ENCODE results near the gene GALNT4. TPM values are rescaled to one million over a fixed set of nuclear protein-coding genes. Genes with fewer than 3 reads are reported as not detected.

Gene GALNT4
- total RNA-seq, 1 donor from 2014 or later, result 27.9 TPM

- Mint-ChIP-seq H3K27ac (no peak overlapping the region), H3K4me3 (ENCODE audit: low read depth) (no peak overlapping the region), H3K4me1 (ENCODE audit: low read depth) (peaks cover 17% of the 10 kb centered on the region), H3K36me3 (ENCODE audit: insufficient read depth) (peaks cover 6% of the 10 kb centered on the region), H3K9me3 (ENCODE audit: low read depth) (no peaks in the 10 kb centered on the region), H3K27me3 (no peaks in the 10 kb centered on the region)
- DNase-seq (ENCODE audit: low spot score, unreplicated experiment), result no peak
- no peak for TF ChIP-seq CTCF (IDR thresholded peaks at IDR 0.05; ENCODE audit: unreplicated experiment)
Observed at GRCh38 chr12:89516633-89517032, 8.0 kb downstream of the GALNT4 start.

GRCh38 chr12:89514751-89515150 lies 9.8 kb downstream of the GALNT4 start:
- peaks cover 7% of the 10 kb centered on the region for H3K36me3 Mint-ChIP-seq (ENCODE audit: insufficient read depth)
- H3K4me1 Mint-ChIP-seq (ENCODE audit: low read depth), result peaks cover 14% of the 10 kb centered on the region
- H3K4me3 Mint-ChIP-seq (ENCODE audit: low read depth), result no peak overlapping the region
- H3K27me3 Mint-ChIP-seq, result no peaks in the 10 kb centered on the region
- peaks cover 4% of the 10 kb centered on the region for H3K9me3 Mint-ChIP-seq (ENCODE audit: low read depth)
- no peak for DNase-seq (ENCODE audit: low spot score, unreplicated experiment)
- no peak for TF ChIP-seq CTCF (IDR thresholded peaks at IDR 0.05; ENCODE audit: unreplicated experiment)
- H3K27ac Mint-ChIP-seq, result no peak overlapping the region

GRCh38 chr12:89513544-89513943 lies 11.1 kb downstream of the GALNT4 start:
- Mint-ChIP-seq H3K27me3 (no peaks in the 10 kb centered on the region), H3K9me3 (ENCODE audit: low read depth) (peaks cover 4% of the 10 kb centered on the region), H3K4me3 (ENCODE audit: low read depth) (no peak overlapping the region), H3K27ac (no peak overlapping the region), H3K4me1 (ENCODE audit: low read depth) (peaks cover 14% of the 10 kb centered on the region), H3K36me3 (ENCODE audit: insufficient read depth) (peaks cover 7% of the 10 kb centered on the region)
- DNase-seq (ENCODE audit: low spot score, unreplicated experiment), result no peak
- no peak for TF ChIP-seq CTCF (IDR thresholded peaks at IDR 0.05; ENCODE audit: unreplicated experiment)

- peaks cover 8% of the 10 kb centered on the region for H3K9me3 Mint-ChIP-seq (ENCODE audit: low read depth)
- H3K27ac Mint-ChIP-seq, result peak overlapping the region; percentile 96
- peaks cover 31% of the 10 kb centered on the region for H3K4me1 Mint-ChIP-seq (ENCODE audit: low read depth)
- no peak overlapping the region for H3K4me3 Mint-ChIP-seq (ENCODE audit: low read depth)
- H3K27me3 Mint-ChIP-seq, result no peaks in the 10 kb centered on the region
- peaks cover 16% of the 10 kb centered on the region for H3K36me3 Mint-ChIP-seq (ENCODE audit: insufficient read depth)
- no peak for TF ChIP-seq CTCF (IDR thresholded peaks at IDR 0.05; ENCODE audit: unreplicated experiment)
- DNase-seq (ENCODE audit: low spot score, unreplicated experiment), result no peak
Observed at GRCh38 chr12:89507015-89507824, 17.4 kb downstream of the GALNT4 start.

- no peaks in the 10 kb centered on the region for H3K27me3 Mint-ChIP-seq
- peaks cover 31% of the 10 kb centered on the region for H3K4me1 Mint-ChIP-seq (ENCODE audit: low read depth)
- peaks cover 28% of the 10 kb centered on the region for H3K36me3 Mint-ChIP-seq (ENCODE audit: insufficient read depth)
- peaks cover 16% of the 10 kb centered on the region for H3K9me3 Mint-ChIP-seq (ENCODE audit: low read depth)
- no peak overlapping the region for H3K4me3 Mint-ChIP-seq (ENCODE audit: low read depth)
- no peak for DNase-seq (ENCODE audit: low spot score, unreplicated experiment)
- no peak for TF ChIP-seq CTCF (IDR thresholded peaks at IDR 0.05; ENCODE audit: unreplicated experiment)
- peak overlapping the region; percentile 96 for H3K27ac Mint-ChIP-seq
Observed at GRCh38 chr12:89506050-89506449, 18.5 kb downstream of the GALNT4 start.

Data from progenitor cell of endocrine pancreas (in vitro differentiated cells).